ENCODE data around the gene DPH2. TPM values are rescaled to one million over a fixed set of nuclear protein-coding genes. Genes with fewer than 3 reads are reported as not detected.

Gene DPH2
- total RNA-seq, 1 donor from 2014 or later: 25.3 TPM

GRCh38 chr1:43963890-43964289, 5.9 kb upstream of the DPH2 start:
- DNase-seq: no peak
- no peaks in the 10 kb centered on the region for H3K36me3 Mint-ChIP-seq (ENCODE audit: unreplicated experiment)
- peaks cover 2% of the 10 kb centered on the region for H3K27me3 Mint-ChIP-seq (ENCODE audit: unreplicated experiment)
- H3K4me3 Mint-ChIP-seq (ENCODE audit: unreplicated experiment): no peak overlapping the region
- H3K4me1 Mint-ChIP-seq (ENCODE audit: low read depth, unreplicated experiment): no peaks in the 10 kb centered on the region
- no peak for TF ChIP-seq CTCF (IDR thresholded peaks at IDR 0.05; ENCODE audit: partially characterized antibody, unreplicated experiment)
- H3K9me3 Mint-ChIP-seq (ENCODE audit: unreplicated experiment): peaks cover 2% of the 10 kb centered on the region
- H3K27ac Mint-ChIP-seq (ENCODE audit: unreplicated experiment): no peak overlapping the region

GRCh38 chr1:43965316-43965715, 4.5 kb upstream of the DPH2 start:
- no peaks in the 10 kb centered on the region for H3K36me3 Mint-ChIP-seq (ENCODE audit: unreplicated experiment)
- H3K4me1 Mint-ChIP-seq (ENCODE audit: low read depth, unreplicated experiment): no peaks in the 10 kb centered on the region
- H3K4me3 Mint-ChIP-seq (ENCODE audit: unreplicated experiment): no peak overlapping the region
- TF ChIP-seq CTCF (IDR thresholded peaks at IDR 0.05; ENCODE audit: partially characterized antibody, unreplicated experiment): no peak
- peaks cover 4% of the 10 kb centered on the region for H3K27me3 Mint-ChIP-seq (ENCODE audit: unreplicated experiment)
- H3K27ac Mint-ChIP-seq (ENCODE audit: unreplicated experiment): no peak overlapping the region
- peaks cover 2% of the 10 kb centered on the region for H3K9me3 Mint-ChIP-seq (ENCODE audit: unreplicated experiment)
- DNase-seq: no peak

- Mint-ChIP-seq H3K27me3 (ENCODE audit: unreplicated experiment) (peaks cover 6% of the 10 kb centered on the region), H3K4me1 (ENCODE audit: low read depth, unreplicated experiment) (peaks cover 3% of the 10 kb centered on the region), H3K27ac (ENCODE audit: unreplicated experiment) (peak overlapping the region; percentile 3), H3K4me3 (ENCODE audit: unreplicated experiment) (peak overlapping the region; percentile 51), H3K9me3 (ENCODE audit: unreplicated experiment) (peaks cover 4% of the 10 kb centered on the region), H3K36me3 (ENCODE audit: unreplicated experiment) (no peaks in the 10 kb centered on the region)
- no peak for DNase-seq
- no peak for TF ChIP-seq CTCF (IDR thresholded peaks at IDR 0.05; ENCODE audit: partially characterized antibody, unreplicated experiment)
These were observed 1.4 kb upstream of the DPH2 start for GRCh38 chr1:43968348-43968948.

- Mint-ChIP-seq H3K9me3 (ENCODE audit: unreplicated experiment) (peaks cover 11% of the 10 kb centered on the region), H3K27ac (ENCODE audit: unreplicated experiment) (no peak overlapping the region), H3K27me3 (ENCODE audit: unreplicated experiment) (peaks cover 12% of the 10 kb centered on the region), H3K4me1 (ENCODE audit: low read depth, unreplicated experiment) (peaks cover 6% of the 10 kb centered on the region), H3K4me3 (ENCODE audit: unreplicated experiment) (peak overlapping the region; percentile 97), H3K36me3 (ENCODE audit: unreplicated experiment) (no peaks in the 10 kb centered on the region)
- DNase-seq: no peak
- TF ChIP-seq CTCF (IDR thresholded peaks at IDR 0.05; ENCODE audit: partially characterized antibody, unreplicated experiment): no peak
These were observed 429 bp upstream of the DPH2 start for GRCh38 chr1:43969416-43969745.

GRCh38 chr1:43970502-43970901, 692 bp downstream of the DPH2 start:
- Mint-ChIP-seq H3K36me3 (ENCODE audit: unreplicated experiment) (no peaks in the 10 kb centered on the region), H3K27ac (ENCODE audit: unreplicated experiment) (peak overlapping the region; percentile 31), H3K27me3 (ENCODE audit: unreplicated experiment) (peaks cover 12% of the 10 kb centered on the region), H3K4me1 (ENCODE audit: low read depth, unreplicated experiment) (peaks cover 6% of the 10 kb centered on the region), H3K9me3 (ENCODE audit: unreplicated experiment) (peaks cover 11% of the 10 kb centered on the region), H3K4me3 (ENCODE audit: unreplicated experiment) (peak overlapping the region; percentile 97)
- no peak for DNase-seq
- TF ChIP-seq CTCF (IDR thresholded peaks at IDR 0.05; ENCODE audit: partially characterized antibody, unreplicated experiment): no peak
